ENCODE data around the gene TMEM14A.
A peak's percentile ranks its signal among the peaks of the same experiment; 100 is the strongest.

GRCh38 chr6:52725535-52726192, 54.8 kb downstream of the TMEM14A start:
- TF ChIP-seq EZH2 (IDR thresholded peaks at IDR 0.05; ENCODE audit: borderline replicate concordance, low read depth, low read length) (no peak), C11orf30 (IDR thresholded peaks at IDR 0.05; ENCODE audit: low read depth) (peak; percentile 93), ZNF24 (IDR thresholded peaks at IDR 0.05) (no peak), ZNF232 (CRISPR knock-in tag; IDR thresholded peaks at IDR 0.05) (no peak), EP300 (IDR thresholded peaks at IDR 0.05; ENCODE audit: low read length) (peak; percentile 51; the same call in 1 of the 2 replicates), ZNF589 (CRISPR knock-in tag; IDR thresholded peaks at IDR 0.05; ENCODE audit: low read depth) (no peak), USF2 (CRISPR knock-in tag; IDR thresholded peaks at IDR 0.05) (no peak), HOXB6 (CRISPR knock-in tag; IDR thresholded peaks at IDR 0.05; ENCODE audit: borderline replicate concordance) (no peak), CBX5 (IDR thresholded peaks at IDR 0.05; ENCODE audit: borderline replicate concordance, low read depth) (no peak), PBX2 (CRISPR knock-in tag; IDR thresholded peaks at IDR 0.05; ENCODE audit: low read depth) (no peak), PBX2 (tag; conservative IDR thresholded peaks at IDR 0.05; ENCODE audit: low read depth) (no peak), POLR2AphosphoS5 (IDR thresholded peaks at IDR 0.05; ENCODE audit: control insufficient read depth, insufficient read depth, low read depth, low read length) (peak; percentile 64; the same call in 1 of the 2 replicates)

Data from K562 (cell line).